Upper lobe of left lung (tissue), 4 donors: Measurements from ENCODE around the gene TEX50.

Source experiments
- POLR2A ChIP-seq, 4 donors: fragments of 450-650 bp; IDR thresholded peaks; one replicate each; pipeline ENCODE4 v1.5.1; 2016 to 2017; ENCODE audit warnings: antibody characterized with exemption in 4 of 4, mild to moderate bottlenecking in 2 of 4
- TF ChIP-seq, protein P1 (sequence below), 6 experiments: fragments of 450-650 bp in 4 of 6; fragments of 200-600 bp in 2 of 6; sonication (generic) in 2 of 6; IDR thresholded peaks; one replicate each; pipeline ENCODE4 v1.5.1; 2016 to 2019; ENCODE audit warnings: antibody characterized with exemption in 6 of 6

DNA sequence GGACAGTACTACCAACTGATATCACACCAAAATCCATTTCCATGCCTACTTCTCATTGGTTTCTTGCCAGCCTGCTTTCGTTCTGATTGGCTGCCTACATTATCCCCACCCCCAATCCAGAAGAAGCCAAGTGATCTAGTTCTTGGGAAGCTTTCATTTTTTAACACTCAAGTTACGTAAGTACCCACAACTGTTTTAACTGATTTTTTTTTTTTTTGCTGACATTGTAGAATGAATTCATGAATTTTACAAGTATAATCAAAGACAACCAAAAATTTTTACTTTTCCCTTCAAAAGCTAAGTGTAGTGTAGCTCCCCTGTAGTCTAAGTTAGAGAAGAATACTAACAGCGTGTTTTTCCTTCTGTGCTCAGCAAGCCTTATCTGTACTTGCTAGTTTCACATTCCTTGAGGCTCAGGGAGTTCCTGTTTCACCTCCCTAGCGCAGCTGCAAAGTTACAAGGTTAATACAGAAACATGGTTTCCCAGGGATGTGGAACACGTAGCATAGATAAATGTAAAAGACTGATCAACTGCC, 32.0 kb upstream of the TEX50 start, which contains the start of gene SLC9C2:
- TF ChIP-seq POLR2A (IDR thresholded peaks at IDR 0.05) = peak in 1 of 4 donors; percentile 22
- TF ChIP-seq, protein P1, sequence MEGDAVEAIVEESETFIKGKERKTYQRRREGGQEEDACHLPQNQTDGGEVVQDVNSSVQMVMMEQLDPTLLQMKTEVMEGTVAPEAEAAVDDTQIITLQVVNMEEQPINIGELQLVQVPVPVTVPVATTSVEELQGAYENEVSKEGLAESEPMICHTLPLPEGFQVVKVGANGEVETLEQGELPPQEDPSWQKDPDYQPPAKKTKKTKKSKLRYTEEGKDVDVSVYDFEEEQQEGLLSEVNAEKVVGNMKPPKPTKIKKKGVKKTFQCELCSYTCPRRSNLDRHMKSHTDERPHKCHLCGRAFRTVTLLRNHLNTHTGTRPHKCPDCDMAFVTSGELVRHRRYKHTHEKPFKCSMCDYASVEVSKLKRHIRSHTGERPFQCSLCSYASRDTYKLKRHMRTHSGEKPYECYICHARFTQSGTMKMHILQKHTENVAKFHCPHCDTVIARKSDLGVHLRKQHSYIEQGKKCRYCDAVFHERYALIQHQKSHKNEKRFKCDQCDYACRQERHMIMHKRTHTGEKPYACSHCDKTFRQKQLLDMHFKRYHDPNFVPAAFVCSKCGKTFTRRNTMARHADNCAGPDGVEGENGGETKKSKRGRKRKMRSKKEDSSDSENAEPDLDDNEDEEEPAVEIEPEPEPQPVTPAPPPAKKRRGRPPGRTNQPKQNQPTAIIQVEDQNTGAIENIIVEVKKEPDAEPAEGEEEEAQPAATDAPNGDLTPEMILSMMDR (IDR thresholded peaks at IDR 0.05) = no peak
